Inflammatory macrophage treated with lipopolysaccharide for 4 hours (primary cell): ENCODE measurements around the gene EHMT1.

Experiments
- DNase-seq: peaks from one replicate; pipeline ENCODE4 v3.0.0-alpha.2; 2020

The EHMT1 gene

GRCh38 chr9:137618105-137619067 is at the start of gene EHMT1:
TSS of gene EHMT1 (plus strand) at chr9:137619005. CDS start at chr9:137619029, 24 bp downstream.
- DNase-seq: peak; percentile 90

DNA sequence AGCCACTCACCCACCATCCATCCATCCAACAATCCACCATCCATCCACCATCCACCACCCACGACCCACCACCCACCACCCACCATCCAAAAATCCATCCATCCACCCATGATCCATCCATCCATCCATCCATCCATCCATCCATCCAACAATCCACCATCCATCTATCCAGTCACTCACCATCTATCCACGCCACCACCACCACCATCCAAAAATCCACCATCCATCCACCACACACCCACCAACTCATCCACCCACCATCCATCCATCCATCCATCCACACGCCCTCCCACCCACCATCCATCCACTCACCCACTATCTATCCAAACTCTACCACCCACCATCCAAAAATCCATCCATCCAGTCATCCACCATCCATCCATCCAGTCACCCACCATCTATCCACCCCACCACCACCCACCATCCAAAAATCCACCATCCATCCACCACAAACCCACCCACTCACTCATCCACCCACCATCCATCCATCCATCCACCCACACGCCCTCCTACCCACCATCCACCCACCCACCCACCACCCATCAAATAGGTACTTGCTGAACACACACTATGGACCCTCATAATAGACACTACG is 49.1 kb upstream of the EHMT1 start:
- no peak for DNase-seq

- no peak for DNase-seq
Measured at GRCh38 chr9:137570566-137570965, 48.2 kb upstream of the EHMT1 start.

DNA sequence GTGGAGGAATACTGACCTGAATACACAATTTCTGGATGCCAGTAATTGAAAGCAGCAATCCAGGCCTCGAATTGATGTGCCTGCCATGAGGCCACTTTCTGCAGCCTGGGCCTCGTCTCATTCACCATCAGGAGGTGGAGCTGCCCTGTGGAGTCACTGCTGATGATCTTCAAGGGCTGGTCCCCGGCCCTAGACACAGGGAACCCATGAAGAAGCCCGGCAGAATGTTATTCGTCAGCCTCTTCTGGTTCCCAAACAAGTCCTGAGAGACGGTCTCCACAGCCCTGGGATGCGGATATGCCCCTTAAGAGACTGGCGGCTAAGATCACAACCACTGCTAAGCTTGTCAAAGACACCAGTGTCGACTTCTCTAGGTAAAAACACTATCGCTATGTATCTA is 44.6 kb upstream of the EHMT1 start:
- DNase-seq: no peak

- DNase-seq: no peak
Measured at GRCh38 chr9:137575364-137575715, 43.5 kb upstream of the EHMT1 start.

DNA sequence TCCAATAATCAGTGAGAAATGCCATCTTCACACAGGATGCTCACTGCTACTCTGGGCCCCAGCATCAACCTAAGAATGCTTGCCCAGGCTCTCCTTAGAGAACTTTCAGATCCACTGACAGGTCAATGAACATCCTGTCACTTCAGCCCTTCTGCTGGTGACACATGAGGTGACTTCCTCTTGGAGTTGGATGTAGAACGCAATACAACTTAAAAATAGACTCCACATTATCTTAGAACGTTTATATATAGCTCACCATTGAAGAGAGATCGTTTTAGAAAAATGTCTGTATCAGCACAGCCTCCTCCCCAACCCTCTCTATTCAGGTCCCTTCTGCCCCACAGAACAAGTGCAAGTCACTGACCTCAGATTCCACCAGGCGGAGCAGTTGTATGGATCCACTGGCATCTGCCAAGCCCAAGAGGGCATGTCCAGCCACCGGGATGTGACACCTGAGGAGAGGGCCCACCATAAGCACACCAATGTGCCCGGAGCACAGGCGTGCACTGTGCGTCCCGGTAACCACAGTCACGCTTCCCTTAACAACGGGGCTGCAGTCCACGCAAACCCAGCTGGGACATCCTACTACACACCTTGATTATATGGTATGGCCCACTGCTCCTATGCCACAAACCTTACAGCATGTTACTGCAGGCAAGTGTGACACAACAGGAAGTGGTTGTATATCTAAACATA is 42.9 kb upstream of the EHMT1 start:
- no peak for DNase-seq

DNA sequence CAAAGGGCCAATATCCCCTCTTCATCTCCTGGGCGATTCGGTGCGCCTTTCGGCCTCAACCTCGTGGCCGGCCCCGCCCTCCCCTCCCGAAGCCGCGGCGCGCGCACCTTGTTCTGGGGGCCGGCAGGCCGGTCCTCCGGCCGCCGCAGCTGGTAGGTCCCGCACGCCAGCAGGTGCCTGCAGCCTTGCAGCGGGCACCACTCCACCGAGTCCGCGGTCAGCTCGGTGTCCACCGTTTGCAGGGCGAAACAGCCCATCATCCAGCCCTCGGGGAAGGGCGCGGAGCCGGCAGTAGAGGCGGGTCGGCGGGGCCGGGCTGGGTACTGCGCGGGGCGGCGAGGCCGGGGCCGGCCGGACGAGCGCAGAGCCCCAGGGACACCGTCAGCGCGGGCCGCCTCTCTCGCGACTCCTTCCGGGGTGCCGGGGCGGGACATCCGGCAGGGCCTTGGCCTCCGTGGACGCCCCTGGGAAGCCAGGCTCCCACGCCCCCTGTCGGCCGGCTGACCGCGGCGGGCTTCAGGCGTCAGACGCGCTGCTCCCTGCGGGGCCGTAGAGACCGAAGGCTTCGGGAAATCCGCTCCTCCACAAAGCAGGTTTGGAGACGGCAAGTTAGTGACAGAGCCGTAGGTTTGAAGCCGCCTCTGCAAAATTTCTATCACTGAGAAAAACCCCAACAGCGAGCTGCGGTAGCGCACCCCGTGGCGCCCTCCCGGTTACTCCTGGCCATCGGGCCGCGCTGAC is 40.1 kb upstream of the EHMT1 start, which contains the start of gene DPH7:
Gene DPH7, minus strand, starts transcription at position 408 of the 741 bp plus-strand sequence. Its CDS starts 148 bp downstream, at position 260.
- DNase-seq: peak; percentile 96

GRCh38 chr9:137579259-137579604 is 39.6 kb upstream of the EHMT1 start:
- DNase-seq: no peak

- DNase-seq: no peak
Measured at GRCh38 chr9:137580209-137580953, 38.4 kb upstream of the EHMT1 start.

DNA sequence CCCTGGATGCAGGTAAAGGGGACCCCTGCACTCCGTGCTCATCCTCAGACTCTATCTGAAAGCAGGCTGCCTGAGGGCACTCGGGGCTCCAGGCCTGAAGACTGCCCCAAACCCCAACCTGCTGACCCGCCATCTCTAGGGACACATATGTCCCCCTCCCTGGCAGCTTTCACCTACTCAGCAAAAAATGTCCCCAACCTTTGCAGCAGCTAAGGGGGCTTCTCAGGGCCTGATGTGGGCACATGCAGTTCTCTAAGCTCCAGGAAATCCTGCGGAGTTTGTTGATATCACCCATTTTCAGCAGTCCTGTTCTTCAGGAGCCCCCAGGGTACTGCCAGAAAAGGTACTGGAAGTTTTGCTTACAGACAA is 37.9 kb upstream of the EHMT1 start:
- DNase-seq: no peak

DNA sequence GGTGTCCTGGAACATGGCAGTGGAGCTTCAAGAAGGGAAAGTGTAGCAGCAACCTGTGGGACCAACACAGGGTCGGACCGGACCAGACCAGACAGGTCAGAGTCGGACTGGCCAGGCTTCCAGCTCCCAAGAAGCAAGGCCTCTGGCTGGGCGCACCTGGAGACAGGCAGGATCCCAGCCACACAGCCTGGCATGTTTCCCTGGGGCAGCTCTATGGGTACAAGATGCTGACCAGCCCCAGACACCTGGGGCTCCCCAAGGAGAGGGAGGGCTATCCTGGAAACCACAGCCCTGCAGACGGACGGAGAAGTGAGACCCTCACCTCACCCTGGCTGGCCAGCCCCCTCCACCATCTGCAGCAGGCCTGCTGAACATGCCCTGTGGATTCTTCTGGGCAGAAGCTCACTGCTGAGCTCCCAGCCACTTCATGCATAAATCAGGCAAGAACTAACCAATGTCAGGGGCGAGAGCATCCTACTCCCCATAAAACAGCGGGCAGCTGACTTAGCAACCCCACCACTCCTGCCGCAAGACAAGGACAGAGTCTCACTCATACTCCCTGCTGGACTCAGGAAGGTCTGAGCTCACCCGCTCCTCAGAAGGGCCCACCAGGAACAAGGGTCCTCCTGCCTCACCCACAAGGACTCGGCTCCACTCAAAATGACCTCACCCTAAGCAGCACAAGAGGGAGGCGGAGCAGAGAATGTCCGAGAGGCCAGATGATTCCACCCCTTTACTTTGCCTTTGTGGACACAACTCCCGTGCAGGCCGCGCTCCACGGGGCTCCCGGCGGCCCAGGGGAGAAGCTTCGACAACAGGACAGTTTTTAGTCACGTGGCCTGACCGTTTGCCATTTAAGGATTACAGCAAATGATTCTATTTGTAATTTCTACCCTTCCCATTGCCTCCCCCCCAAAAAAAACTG is 37.2 kb upstream of the EHMT1 start:
- no peak for DNase-seq

DNA sequence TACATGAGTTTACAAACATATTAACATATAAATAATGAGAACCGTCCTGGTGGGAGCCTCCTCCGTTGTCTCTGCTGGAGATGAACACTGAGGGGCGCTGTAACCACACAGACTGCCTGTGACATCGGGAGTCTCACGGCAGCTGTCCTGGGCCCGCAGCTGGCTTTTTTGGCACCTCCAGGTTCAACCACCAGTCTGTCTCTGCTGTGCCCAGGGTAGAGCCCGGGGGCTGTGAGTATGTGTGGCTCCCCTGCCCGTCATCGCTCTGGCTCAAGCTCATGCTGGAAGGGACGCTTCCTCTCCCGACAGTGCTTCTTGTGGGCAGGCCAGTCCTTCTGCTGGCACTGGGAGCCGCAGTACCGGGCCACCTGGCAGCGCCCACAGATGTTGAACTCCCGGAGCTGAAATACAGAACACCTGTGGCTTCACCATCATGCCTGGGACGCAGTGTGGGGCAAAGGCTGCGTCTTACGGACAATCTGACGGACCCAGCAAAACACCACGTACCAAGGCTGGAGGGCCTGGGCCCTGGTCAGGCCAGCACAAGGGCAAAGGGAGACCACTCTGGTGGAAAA is 36.4 kb upstream of the EHMT1 start:
- peak; percentile 31 for DNase-seq

GRCh38 chr9:137583347-137583746 is 35.5 kb upstream of the EHMT1 start:
- DNase-seq: no peak

- no peak for DNase-seq
Measured at GRCh38 chr9:137583957-137584356, 34.8 kb upstream of the EHMT1 start.

DNA sequence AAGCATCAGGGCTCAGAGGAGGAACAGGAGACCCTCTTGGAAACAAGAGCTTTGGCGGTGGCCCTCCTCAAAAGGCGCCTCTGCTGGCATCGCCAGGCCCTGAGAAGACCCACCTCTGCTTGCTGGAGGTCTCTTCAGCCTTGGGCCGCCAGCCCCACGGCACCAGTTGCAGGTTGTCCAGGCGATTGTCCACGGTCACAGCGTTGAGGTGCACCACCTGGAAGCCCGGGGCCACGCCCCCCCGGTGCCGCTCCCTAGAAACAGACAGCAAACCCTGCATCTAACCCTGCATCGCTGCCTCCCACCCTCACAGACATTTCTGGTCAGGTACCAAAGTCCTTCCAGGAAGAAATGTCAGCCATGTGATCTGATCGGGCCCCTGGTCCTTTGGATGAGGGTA is 32.0 kb upstream of the EHMT1 start:
- no peak for DNase-seq

DNA sequence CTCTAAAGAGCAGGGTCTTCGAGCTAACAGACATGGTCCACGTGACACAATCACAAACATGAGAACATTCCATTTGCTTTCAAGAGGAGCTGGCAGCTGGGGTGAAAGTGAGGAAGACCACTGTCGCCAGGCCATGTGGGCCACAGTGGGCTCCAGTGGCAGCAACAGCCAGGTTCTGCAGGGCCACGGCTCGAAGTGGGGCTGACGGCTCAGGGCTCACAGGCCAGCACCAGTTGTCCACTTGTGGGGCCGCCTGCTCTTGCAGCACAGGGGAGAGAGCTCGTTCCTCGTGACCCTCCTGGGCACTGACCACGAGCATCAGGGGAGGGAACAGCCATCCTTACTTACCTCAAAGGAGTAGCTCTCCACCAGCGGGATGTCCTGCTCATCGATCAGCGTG is 30.5 kb upstream of the EHMT1 start:
- DNase-seq: no peak

DNA sequence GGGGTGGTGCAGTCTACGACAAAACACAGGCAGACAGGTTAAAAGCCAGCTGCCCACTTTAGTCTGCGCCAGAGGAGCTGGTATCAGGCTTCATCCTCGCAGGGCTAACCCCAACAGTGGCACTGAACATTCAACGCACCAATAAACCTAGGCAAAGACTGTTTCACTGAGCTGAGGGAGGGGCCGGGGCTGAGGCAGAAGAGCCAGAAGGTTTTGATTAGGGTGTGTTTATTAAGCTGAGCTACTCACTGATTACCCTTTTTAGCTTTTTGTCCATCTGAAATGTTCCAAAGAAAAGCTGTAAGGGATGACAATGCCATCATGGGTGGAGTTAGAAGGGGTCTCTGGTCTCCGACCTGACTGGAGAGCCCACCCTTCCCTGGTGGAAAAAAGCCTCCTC is 29.9 kb upstream of the EHMT1 start:
- no peak for DNase-seq

GRCh38 chr9:137589441-137590122 is 29.2 kb upstream of the EHMT1 start:
- DNase-seq: peak; percentile 27

GRCh38 chr9:137590123-137590468 is 28.7 kb upstream of the EHMT1 start:
- DNase-seq: no peak
